ENCODE results near the gene INSRR.

INSRR gene

DNA sequence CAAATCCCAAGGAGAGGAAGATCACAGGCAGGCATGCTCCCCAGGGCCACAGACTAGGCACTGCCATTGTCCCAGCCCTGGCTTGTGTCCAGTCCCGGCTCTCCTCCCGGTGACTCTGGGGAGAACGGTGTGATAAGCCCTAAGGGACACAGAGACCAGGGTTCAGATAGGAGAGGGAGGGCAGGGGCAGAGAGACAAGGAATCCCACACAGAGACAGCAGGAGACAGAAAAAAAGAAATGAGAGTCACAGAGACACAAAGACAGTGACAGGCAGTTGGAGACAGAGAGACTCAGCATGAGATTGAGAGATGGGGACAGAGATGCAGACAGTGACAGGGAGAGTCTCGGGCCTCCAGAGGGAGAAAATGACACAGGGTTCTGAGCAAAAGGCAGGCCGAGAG is 361 bp downstream of the INSRR start:
- no peak overlapping the region; the same call in 1 of the 2 replicates for H3K9ac ChIP-seq (ENCODE audit: low read depth, low read length)

DNA sequence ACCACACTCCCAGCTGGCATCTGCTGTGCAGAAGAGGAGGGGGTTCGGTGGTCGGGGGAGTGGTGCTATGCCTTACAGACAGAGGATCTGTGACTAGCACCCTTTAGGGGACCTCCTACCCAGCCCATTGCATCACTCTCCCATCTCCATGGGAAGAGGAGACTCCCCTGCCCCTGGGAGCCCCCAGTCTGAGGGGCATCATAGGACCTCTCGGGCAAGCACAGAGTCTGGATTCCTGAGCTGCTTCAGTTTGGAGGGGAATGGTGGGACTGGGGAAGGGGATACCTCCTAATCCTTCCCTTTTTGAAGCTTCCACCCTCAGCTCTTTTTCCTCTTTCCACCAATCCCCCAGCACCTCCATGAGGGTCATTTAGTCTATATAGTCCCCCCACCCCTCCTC is 1.4 kb downstream of the INSRR start:
- no peak overlapping the region for H3K9ac ChIP-seq (ENCODE audit: low read depth, low read length)
- no peaks in the 10 kb centered on the region for H3K9me3 ChIP-seq (ENCODE audit: control insufficient read depth, insufficient read depth, low read length)
- H3K36me3 ChIP-seq (ENCODE audit: insufficient read depth, low read length): no peaks in the 10 kb centered on the region
- no peaks in the 10 kb centered on the region for H3K4me1 ChIP-seq (ENCODE audit: insufficient read depth, low read length)

More for the DNA sequence above, 361 bp downstream of the INSRR start:
- H3K36me3 ChIP-seq (ENCODE audit: insufficient read depth, low read length): no peaks in the 10 kb centered on the region
- H3K4me1 ChIP-seq (ENCODE audit: insufficient read depth, low read length): no peaks in the 10 kb centered on the region
- no peaks in the 10 kb centered on the region for H3K9me3 ChIP-seq (ENCODE audit: control insufficient read depth, insufficient read depth, low read length)

DNA sequence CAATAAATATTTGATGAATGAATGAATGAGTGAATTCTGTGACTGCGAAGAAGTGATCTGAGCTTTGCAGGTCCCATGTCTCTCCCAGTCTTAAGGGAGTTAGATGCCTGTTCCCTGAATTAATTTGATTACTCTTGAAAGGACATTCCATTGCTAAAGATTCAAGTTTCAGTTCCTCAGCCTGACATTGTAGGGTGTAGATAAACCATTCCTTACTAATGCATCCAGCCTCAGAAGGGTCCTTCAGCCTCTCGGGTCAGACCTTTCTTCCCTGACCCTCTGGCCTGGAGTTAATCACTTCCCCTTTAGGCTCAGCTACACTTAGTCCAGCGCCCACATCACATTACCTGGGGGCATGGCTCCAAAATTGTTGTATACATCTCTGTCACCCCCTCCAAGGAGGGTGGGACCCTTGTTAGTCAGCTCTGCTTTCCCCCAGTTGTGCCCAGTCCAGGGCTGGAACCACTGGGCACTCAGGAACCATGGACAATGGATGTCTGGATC is 2.6 kb downstream of the INSRR start:
- H3K9me3 ChIP-seq (ENCODE audit: control insufficient read depth, insufficient read depth, low read length): no peaks in the 10 kb centered on the region
- H3K4me1 ChIP-seq (ENCODE audit: insufficient read depth, low read length): no peaks in the 10 kb centered on the region
- no peaks in the 10 kb centered on the region for H3K36me3 ChIP-seq (ENCODE audit: insufficient read depth, low read length)
- no peak overlapping the region for H3K9ac ChIP-seq (ENCODE audit: low read depth, low read length)

DNA sequence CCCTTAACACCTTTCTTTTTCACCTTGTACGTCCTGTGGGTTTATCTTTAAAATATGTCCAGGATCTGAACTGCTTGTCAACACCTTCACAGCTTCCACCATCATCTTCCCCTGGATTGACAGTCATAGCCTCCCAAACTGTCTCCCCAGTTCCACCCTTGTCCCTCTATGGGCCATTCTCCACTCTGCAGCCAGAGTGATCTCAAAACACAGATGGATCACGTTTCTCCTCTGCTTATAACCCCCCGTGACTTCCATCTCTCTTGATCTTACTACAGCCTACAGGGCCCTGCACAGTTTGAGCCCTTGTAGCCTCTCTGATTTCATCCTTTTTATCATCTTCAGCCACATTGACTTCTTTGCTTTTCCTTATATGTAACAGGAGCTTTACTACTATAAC is 4.3 kb downstream of the INSRR start:
- no peaks in the 10 kb centered on the region for H3K36me3 ChIP-seq (ENCODE audit: insufficient read depth, low read length)
- no peaks in the 10 kb centered on the region for H3K4me1 ChIP-seq (ENCODE audit: insufficient read depth, low read length)
- no peak overlapping the region for H3K9ac ChIP-seq (ENCODE audit: low read depth, low read length)
- no peaks in the 10 kb centered on the region for H3K9me3 ChIP-seq (ENCODE audit: control insufficient read depth, insufficient read depth, low read length)

DNA sequence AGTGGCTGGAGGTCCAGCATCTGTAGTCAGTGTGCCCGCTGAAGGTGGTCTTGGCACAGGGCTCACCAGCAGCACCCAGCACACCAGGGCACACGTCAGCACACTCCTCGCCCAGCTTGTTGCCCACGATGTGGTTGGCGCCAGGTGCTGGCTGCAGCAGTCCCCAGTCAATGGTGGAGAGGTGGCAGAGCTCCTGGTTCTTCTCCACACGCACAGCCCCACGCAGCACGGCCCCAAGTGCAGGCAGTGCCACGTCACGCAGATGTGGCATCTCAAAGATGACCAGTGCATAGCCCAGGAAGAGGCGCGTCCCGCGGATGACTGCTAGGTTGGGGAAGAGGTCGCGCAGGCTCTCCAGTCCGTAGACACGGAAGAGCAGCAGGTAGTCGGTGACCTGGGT is 5.2 kb downstream of the INSRR start:
- Histone ChIP-seq H3K36me3 (ENCODE audit: insufficient read depth, low read length) (no peaks in the 10 kb centered on the region), H3K4me1 (ENCODE audit: insufficient read depth, low read length) (no peaks in the 10 kb centered on the region), H3K9me3 (ENCODE audit: control insufficient read depth, insufficient read depth, low read length) (no peaks in the 10 kb centered on the region), H3K9ac (ENCODE audit: low read depth, low read length) (no peak overlapping the region)

DNA sequence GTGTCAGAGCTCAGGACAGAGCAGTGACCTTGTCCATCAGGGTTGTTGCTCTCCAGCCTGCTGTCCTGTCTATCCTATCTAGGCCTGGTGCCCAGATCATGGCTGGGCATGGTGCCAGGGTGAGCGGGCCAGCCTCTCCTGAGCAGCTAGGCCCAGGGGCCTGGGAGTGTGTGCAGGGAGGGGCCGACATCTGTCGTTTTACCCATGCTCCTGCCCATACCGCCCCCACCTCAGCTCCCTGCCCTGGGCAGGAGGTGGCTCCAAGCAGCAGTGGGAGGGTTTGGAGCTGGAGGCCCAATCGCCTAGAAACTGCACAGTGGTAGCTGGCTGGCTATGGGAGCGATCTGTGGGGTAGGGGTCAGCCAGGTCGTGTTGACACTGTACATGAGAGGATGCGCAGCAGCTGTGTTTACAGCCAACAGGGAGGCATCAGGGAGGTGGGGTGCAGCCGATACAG is 6.5 kb downstream of the INSRR start:
- Histone ChIP-seq H3K9me3 (ENCODE audit: control insufficient read depth, insufficient read depth, low read length) (no peaks in the 10 kb centered on the region), H3K9ac (ENCODE audit: low read depth, low read length) (no peak overlapping the region), H3K4me1 (ENCODE audit: insufficient read depth, low read length) (peaks cover 3% of the 10 kb centered on the region; the same call in 1 of the 2 replicates), H3K36me3 (ENCODE audit: insufficient read depth, low read length) (no peaks in the 10 kb centered on the region)

DNA sequence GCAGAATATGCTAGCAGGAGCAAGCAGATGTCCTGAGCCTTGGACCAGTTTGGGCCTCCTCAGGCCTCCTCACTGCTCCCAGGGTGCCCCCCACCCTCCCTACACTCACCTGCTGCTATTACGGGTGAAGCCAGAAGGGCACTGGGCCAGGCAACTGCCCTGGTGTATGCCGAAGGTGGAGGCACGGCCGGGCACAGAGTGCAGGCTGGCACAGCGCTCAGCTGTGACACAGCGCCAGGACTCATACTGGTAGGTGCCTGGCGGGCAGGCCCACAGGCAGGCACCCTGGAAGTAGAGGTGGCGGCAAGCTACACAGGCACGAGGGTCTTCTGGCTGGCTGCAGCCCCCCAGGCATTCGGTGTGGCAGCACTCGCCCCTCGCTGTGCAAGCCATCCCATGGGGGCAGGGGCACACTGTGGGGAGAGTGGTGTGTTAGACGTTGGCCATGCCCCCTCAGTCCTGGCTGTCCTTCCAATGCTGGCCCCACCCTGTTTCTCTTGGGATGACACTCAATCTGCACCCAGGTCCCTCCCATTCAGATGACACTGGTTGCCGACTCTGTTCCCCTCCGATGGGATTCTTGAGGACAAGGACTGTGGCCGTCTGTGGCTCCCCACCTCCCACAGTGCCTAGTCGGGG is 7.0 kb downstream of the INSRR start:
- Histone ChIP-seq H3K4me1 (ENCODE audit: insufficient read depth, low read length) (peaks cover 3% of the 10 kb centered on the region; the same call in 1 of the 2 replicates), H3K9me3 (ENCODE audit: control insufficient read depth, insufficient read depth, low read length) (no peaks in the 10 kb centered on the region), H3K36me3 (ENCODE audit: insufficient read depth, low read length) (no peaks in the 10 kb centered on the region), H3K9ac (ENCODE audit: low read depth, low read length) (no peak overlapping the region)

DNA sequence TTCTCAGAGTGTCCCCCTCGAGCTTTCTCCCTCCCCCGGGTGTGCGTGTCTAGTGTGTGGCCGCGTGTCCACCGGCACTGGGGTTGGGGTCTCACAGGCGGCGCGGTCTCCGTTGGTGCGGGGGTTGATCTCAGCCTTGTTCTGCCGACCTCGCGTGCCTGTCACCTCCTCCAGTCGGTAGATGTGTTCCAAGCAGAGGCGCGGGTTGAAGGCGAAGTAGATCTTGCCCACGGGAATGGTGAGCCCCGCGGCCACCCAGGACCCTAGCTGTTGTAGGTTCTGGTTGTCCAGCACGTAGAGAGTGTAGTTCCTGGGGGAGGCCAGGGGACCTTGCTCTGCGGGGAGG is 9.8 kb downstream of the INSRR start:
- Histone ChIP-seq H3K4me1 (ENCODE audit: insufficient read depth, low read length) (peaks cover 6% of the 10 kb centered on the region; the same call in 1 of the 2 replicates), H3K9me3 (ENCODE audit: control insufficient read depth, insufficient read depth, low read length) (no peaks in the 10 kb centered on the region), H3K36me3 (ENCODE audit: insufficient read depth, low read length) (no peaks in the 10 kb centered on the region), H3K9ac (ENCODE audit: low read depth, low read length) (peak overlapping the region; percentile 26; the same call in 1 of the 2 replicates)

DNA sequence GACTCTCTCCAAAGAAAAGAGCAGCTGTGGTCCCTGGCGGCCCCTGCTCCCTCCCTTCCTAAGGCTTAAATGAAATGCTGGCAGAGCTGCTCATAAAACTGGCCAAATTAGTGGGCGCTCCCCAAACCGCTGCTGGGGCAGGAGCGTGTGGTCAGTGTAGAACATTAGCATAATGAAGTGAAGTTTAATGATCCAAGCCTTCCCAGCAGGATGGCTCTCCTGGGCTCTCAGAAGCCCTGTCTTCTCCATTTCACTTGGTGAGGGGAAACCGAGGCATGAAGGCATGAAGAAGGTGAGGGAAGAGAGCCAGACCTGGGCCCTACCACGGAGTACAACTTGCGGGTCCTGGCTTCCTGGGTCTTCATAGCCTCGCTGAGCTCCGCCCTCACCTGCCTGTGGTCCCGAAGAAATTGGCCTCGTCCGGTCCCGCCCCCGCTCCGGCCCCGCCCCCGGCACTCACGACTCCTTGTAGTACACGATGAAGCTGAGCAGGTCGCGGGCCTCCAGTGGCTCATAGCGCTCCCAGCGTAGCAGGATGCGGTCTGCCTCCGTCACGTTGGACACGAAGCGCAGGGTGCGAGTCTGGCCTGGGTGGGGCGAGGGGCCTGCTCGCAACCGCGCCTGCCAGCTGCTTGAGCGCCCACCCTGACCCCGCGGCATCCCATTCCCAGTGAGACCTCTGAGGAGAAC is 10.3 kb downstream of the INSRR start:
- Histone ChIP-seq H3K9me3 (ENCODE audit: control insufficient read depth, insufficient read depth, low read length) (no peaks in the 10 kb centered on the region), H3K4me1 (ENCODE audit: insufficient read depth, low read length) (peaks cover 6% of the 10 kb centered on the region; the same call in 1 of the 2 replicates), H3K9ac (ENCODE audit: low read depth, low read length) (peak overlapping the region; percentile 26; the same call in 1 of the 2 replicates), H3K36me3 (ENCODE audit: insufficient read depth, low read length) (no peaks in the 10 kb centered on the region)

DNA sequence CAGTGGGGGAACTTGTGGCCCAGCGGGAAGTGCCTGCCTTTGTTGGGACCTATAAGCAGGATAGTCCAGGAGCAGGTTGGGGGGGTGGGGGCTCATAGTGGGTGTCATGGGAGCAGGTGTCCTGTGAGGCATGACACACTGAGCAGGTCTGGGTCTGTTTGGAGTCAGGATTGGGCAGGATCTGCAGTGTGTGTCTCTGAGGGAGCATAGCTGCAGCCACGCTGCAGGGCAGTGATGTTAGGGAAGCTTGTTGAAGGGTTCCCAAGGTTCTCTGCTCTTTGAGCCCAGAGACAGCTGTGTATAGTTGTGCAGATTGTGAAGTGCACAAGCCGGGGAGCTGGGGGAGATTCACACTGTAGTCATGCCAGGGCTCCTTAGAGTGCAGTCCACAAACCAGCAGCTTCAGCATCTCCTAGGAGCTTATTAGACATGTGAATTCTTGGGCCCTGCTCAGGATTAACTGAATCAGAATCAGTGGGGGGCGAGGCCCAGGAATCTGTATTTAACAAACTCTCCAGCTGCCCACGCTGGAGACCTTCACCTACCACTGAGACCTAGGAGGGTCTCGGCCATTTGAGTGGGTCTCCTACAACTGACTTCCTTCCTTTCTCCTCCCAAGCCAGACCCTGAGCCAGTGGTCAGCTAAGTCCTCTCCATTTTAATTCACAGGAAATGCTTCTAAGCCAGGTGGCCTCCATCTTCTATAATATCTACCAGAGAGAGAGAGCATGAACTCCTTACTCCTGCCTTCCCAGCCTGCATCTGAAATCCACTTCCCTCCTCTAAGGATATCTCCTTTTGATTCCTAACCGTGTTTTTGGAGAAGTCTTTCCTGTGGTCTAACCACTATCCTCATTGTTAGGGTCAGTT is 11.1 kb downstream of the INSRR start:
- H3K36me3 ChIP-seq (ENCODE audit: insufficient read depth, low read length): no peaks in the 10 kb centered on the region
- H3K9me3 ChIP-seq (ENCODE audit: control insufficient read depth, insufficient read depth, low read length): no peaks in the 10 kb centered on the region
- H3K9ac ChIP-seq (ENCODE audit: low read depth, low read length): peak overlapping the region; percentile 26; the same call in 1 of the 2 replicates
- peaks cover 6% of the 10 kb centered on the region; the same call in 1 of the 2 replicates for H3K4me1 ChIP-seq (ENCODE audit: insufficient read depth, low read length)

DNA sequence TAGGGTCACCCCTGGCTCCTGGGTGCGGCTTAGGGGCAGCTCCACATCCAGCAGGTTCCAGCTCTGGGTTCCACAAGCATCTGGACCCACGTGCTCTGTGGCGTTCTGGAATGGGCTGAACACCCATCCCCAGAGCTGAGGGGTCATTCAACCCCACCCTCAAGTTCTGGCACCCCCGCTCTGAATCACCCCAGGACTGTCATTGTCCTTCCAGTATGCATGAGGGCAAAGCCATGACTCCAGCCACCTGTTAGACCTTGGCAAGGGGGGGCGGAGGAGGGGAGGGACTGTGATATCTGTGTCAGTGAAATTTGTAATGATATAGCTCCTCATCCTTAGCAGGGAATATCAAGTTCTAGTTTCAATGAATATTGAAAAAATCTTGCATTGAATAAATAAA is 12.3 kb downstream of the INSRR start:
- Histone ChIP-seq H3K4me1 (ENCODE audit: insufficient read depth, low read length) (peaks cover 6% of the 10 kb centered on the region; the same call in 1 of the 2 replicates), H3K9me3 (ENCODE audit: control insufficient read depth, insufficient read depth, low read length) (no peaks in the 10 kb centered on the region), H3K9ac (ENCODE audit: low read depth, low read length) (no peak overlapping the region), H3K36me3 (ENCODE audit: insufficient read depth, low read length) (no peaks in the 10 kb centered on the region)

DNA sequence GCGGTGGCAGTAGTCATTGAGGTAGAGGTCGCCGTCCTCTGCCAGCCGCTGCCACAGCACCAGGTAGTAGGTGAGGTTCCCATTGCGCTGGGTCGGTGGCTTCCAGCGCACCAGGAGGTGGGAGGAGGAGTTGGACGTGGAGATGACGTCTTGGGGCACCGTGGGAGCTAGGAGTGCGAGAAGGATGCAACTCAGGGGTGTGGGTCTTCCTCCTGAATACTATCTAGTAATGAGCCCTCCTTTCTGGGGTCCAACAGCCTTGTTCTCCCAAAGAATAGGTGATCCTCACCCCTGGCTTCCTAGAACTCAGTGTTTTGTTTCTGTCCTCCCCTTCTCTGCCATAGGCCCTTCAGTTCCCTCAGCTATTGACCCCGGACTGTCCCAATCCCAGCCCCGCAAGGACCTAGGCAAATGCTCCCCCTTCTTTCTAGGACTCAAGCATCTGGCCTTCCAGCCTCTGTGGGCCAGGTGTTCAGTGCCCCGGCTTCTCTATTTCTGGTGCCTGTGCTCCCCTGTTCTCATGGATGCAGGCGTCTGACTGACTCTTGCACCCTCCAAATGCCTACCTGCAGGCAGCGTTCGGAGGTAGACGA is 12.9 kb downstream of the INSRR start:
- no peak overlapping the region for H3K9ac ChIP-seq (ENCODE audit: low read depth, low read length)
- no peaks in the 10 kb centered on the region for H3K9me3 ChIP-seq (ENCODE audit: control insufficient read depth, insufficient read depth, low read length)
- H3K4me1 ChIP-seq (ENCODE audit: insufficient read depth, low read length): peaks cover 6% of the 10 kb centered on the region; the same call in 1 of the 2 replicates
- H3K36me3 ChIP-seq (ENCODE audit: insufficient read depth, low read length): no peaks in the 10 kb centered on the region

DNA sequence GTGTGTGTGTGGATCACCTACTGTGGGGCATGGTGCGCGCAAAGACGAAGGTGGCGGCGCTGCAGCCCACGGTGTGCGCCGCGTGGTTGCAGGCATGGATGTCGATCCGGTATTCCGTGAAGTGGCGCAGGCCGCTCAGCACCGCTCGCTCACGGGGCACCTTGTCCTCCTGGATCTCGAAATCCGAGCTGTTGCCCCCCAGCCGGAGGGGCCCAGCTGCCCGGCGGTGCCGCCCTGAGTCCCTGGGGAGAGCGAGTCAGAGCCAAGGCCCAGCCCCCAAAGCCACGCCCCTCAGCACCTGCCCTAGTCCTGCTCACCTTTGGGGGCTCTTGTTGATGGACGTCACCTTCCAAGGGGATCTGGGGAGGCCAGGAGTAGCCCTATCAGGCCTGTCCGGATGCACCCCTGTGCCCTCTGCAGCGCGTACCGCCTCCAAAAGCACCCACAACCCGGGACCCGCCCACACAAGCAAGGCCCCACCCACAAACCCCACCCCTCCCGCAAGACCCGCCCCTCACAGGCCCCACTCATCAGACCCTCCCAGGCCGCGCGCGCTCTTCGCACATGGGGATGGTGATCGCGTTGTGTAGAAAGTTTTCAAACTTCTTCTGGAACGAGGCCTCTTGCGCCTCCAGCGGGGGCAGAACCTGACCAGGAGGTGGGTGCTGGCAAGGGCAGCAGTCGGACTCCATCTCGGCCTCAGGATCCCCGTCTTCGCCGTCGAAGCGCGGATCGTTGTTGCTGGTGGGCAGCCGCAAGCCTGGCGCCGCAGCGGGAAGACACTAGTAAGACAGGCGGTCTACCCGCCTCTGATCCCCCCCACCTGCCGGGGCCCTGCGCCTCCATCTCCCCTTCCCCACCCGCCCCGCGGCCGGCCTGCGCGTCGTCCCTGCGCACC is 13.6 kb downstream of the INSRR start:
- Histone ChIP-seq H3K9me3 (ENCODE audit: control insufficient read depth, insufficient read depth, low read length) (no peaks in the 10 kb centered on the region), H3K9ac (ENCODE audit: low read depth, low read length) (no peak overlapping the region; the same call in 1 of the 2 replicates), H3K36me3 (ENCODE audit: insufficient read depth, low read length) (no peaks in the 10 kb centered on the region), H3K4me1 (ENCODE audit: insufficient read depth, low read length) (peaks cover 6% of the 10 kb centered on the region; the same call in 1 of the 2 replicates)
